B cell (primary cell): ENCODE results near the gene CD44. TPM values are rescaled to one million over a fixed set of nuclear protein-coding genes. Genes with fewer than 3 reads are reported as not detected.

Experiments used
- ATAC-seq: fragments of 200-7000 bp; cut with Tn5 transposase; one replicate; pipeline ENCODE4 v1.10.0; 2021; ENCODE audit warnings: low read depth, mild to moderate bottlenecking, moderate number of reproducible peaks, moderate library complexity
- CTCF ChIA-PET: fragments of 350-600 bp; sonication (Branson Sonifier 250); formaldehyde crosslinking; loops from one replicate; lab custom pipeline; 2021; ENCODE audit warnings: antibody characterized with exemption, inconsistent platforms; lab: Charles Lee
- POLR2A ChIA-PET: fragments of 350-600 bp; sonication (Branson Sonifier 250); formaldehyde crosslinking; loops from one replicate; lab custom pipeline; 2021; ENCODE audit warnings: antibody characterized with exemption; lab: Charles Lee
- DNase-seq: peaks from one replicate; pipeline ENCODE4 v3.0.0; 2013
- H2AFZ ChIP-seq: 2 replicates; pipeline ENCODE4 v1.6.1; 2012; ENCODE audit warnings: mild to moderate bottlenecking, low read depth, low read length; ENCODE audit not compliant: insufficient read depth, poor library complexity, severe bottlenecking
- H3K27ac ChIP-seq, 2 donors: 1 replicate in 1 of 2; 2 replicates in 1 of 2; pipeline ENCODE4 v1.5.1; 2012 to 2013; ENCODE audit warnings: low read length in 2 of 2, mild to moderate bottlenecking in 2 of 2, moderate library complexity in 1 of 2
- H3K27me3 ChIP-seq, 4 experiments: fragments of 200-600 bp in 1 of 4; sonication (generic) in 1 of 4; replicated peaks in 1 of 4; 1 replicate in 2 of 4; 2 replicates in 2 of 4; pipeline versions ENCODE4 v1.6.1 to v1.7.0; 2013 to 2016; ENCODE audit warnings: low read length in 3 of 4, mild to moderate bottlenecking in 2 of 4, mixed read lengths in 1 of 4, moderate library complexity in 1 of 4; ENCODE audit not compliant: insufficient read depth in 4 of 4, control insufficient read depth in 3 of 4; ENCODE audit errors: control extremely low read depth in 1 of 4
- H3K36me3 ChIP-seq, 2 experiments: replicated peaks in 1 of 2; 1 replicate in 1 of 2; 2 replicates in 1 of 2; pipeline versions ENCODE4 v1.6.1 to v1.7.1; 2013; ENCODE audit warnings: low read length in 1 of 2; ENCODE audit not compliant: insufficient read depth in 2 of 2, control insufficient read depth in 1 of 2; ENCODE audit errors: control extremely low read depth in 1 of 2, extremely low read depth in 1 of 2
- H3K4me1 ChIP-seq, 2 donors: fragments of 200-600 bp in 1 of 2; sonication (generic) in 1 of 2; 1 replicate in 1 of 2; 2 replicates in 1 of 2; pipeline versions ENCODE4 v1.5.1 to v1.6.1; 2013 to 2017; ENCODE audit warnings: low read length in 2 of 2; ENCODE audit not compliant: control insufficient read depth in 2 of 2, insufficient read depth in 2 of 2
- H3K4me2 ChIP-seq: replicated peaks from 2 replicates; pipeline ENCODE3; 2012; ENCODE audit warnings: mild to moderate bottlenecking, low read depth, low read length; ENCODE audit not compliant: poor library complexity, severe bottlenecking
- H3K4me3 ChIP-seq, 5 experiments: fragments of 200-600 bp in 1 of 5; sonication (generic) in 1 of 5; 1 replicate in 3 of 5; 2 replicates in 2 of 5; pipeline versions ENCODE4 v1.5.1 to v1.7.0; 2011 to 2016; ENCODE audit warnings: low read length in 4 of 5, mild to moderate bottlenecking in 4 of 5, low read depth in 2 of 5, control low read depth in 1 of 5, moderate library complexity in 1 of 5; ENCODE audit not compliant: insufficient read depth in 1 of 5; ENCODE audit errors: control extremely low read depth in 1 of 5, extremely low read depth in 1 of 5
- H3K79me2 ChIP-seq: fragments of 200-600 bp; sonication (generic); one replicate; pipeline ENCODE4 v1.6.0; 2016; ENCODE audit warnings: low read length; ENCODE audit not compliant: control insufficient read depth, insufficient read depth
- H3K9ac ChIP-seq: fragments of 200-600 bp; sonication (generic); 2 replicates; pipeline ENCODE4 v1.6.1; 2017; ENCODE audit warnings: mild to moderate bottlenecking, low read length, moderate library complexity
- H3K9me3 ChIP-seq, 3 donors: one replicate each; pipeline versions ENCODE4 v1.6.1 to v1.7.1; 2013; ENCODE audit warnings: low read length in 2 of 3; ENCODE audit not compliant: control insufficient read depth in 2 of 3, insufficient read depth in 1 of 3; ENCODE audit errors: control extremely low read depth in 1 of 3
- H4K20me1 ChIP-seq: 2 replicates; pipeline ENCODE4 v1.6.0; 2012; ENCODE audit warnings: mild to moderate bottlenecking, low read length; ENCODE audit not compliant: insufficient read depth, control insufficient read depth, poor library complexity, severe bottlenecking
- H3K27ac Mint-ChIP-seq: one replicate; pipeline ENCODE4 v1.8.0; 2021; ENCODE audit warnings: mixed read lengths
- H3K27me3 Mint-ChIP-seq: one replicate; pipeline ENCODE4 v1.8.0; 2021; ENCODE audit warnings: mixed read lengths
- H3K4me1 Mint-ChIP-seq: one replicate; pipeline ENCODE4 v1.8.0; 2021; ENCODE audit warnings: mixed read lengths
- H3K4me3 Mint-ChIP-seq: one replicate; pipeline ENCODE4 v1.8.0; 2021; ENCODE audit warnings: mixed read lengths
- H3K9me3 Mint-ChIP-seq: one replicate; pipeline ENCODE4 v1.8.0; 2022; ENCODE audit warnings: mixed read lengths; ENCODE audit not compliant: insufficient read depth
- CTCF ChIP-seq: fragments of 200-600 bp; IDR thresholded peaks from one replicate; pipeline ENCODE4 v1.8.0; 2022; ENCODE audit warnings: antibody characterized with exemption, mild to moderate bottlenecking
- EZH2 ChIP-seq: IDR thresholded peaks from 2 replicates; pipeline ENCODE4 v1.6.1; 2012; ENCODE audit warnings: borderline replicate concordance, low read depth, mild to moderate bottlenecking, moderate library complexity, low read length; ENCODE audit not compliant: insufficient read depth, poor library complexity, severe bottlenecking
- WGBS: methylation state at CpG from one replicate; pipeline ENCODE4 v1.1.5; 2013; ENCODE audit warnings: missing lambda C conversion rate; ENCODE audit not compliant: insufficient coverage; 5-methylcytosine and 5-hydroxymethylcytosine counted together
- intact Hi-C: fragments of 100-400 bp; cut with micrococcal nuclease; formaldehyde crosslinking; loops from one replicate; pipeline ENCODE4 v1.10.0; 2022
- polyA plus RNA-seq: library from polyadenylated mRNA; depleted of rRNA; stranded (reverse); fragments of >200 nt; gene quantifications from 2 replicates; pipeline ENCODE4 v1.2.3, GENCODE V29; 2012
- total RNA-seq, 2 donors: library from RNA; stranded (reverse); fragments of 120-200 nt in 1 of 2; gene quantifications; 1 replicate in 1 of 2; 2 replicates in 1 of 2; pipeline versions ENCODE4 v1.2.3 to v1.2.4, GENCODE V29; 2013 to 2022

Gene CD44
- total and polyA plus RNA-seq, 2 donors (not counting 1 experiment from before 2014, with no cell fraction given) = 261 to 896 TPM

- Histone ChIP-seq H2AFZ (peak overlapping the region; percentile 23), H3K79me2 (no peaks in the 10 kb centered on the region), H3K27me3 (no peaks in the 10 kb centered on the region), H4K20me1 (no peaks in the 10 kb centered on the region), H3K36me3 (no peaks in the 10 kb centered on the region), H3K9me3 (peaks cover 0 to 3% (median 1%) of the 10 kb centered on the region in 3 donors), H3K4me3 (no peak overlapping the region), H3K4me1 (peaks cover 6 to 11% of the 10 kb centered on the region in 2 donors), H3K4me2 (peak overlapping the region; percentile 1), H3K9ac (no peak overlapping the region), H3K27ac (no peak overlapping the region)
- CTCF ChIA-PET = interaction anchor here (0.7 to 10.1 kb wide), 50 partner anchors 8 to 651 kb away, joined by 3 to 73 read pairs (median 3); no protein-coding TSS in a partner anchor
- intact Hi-C loops = loop anchor here (1.0 to 5.0 kb wide), 5 partner anchors 154 to 312 kb away; no protein-coding TSS in a partner anchor
- WGBS = 59% methylated on average over 8 of the region's 15 CpGs
- POLR2A ChIA-PET = no interaction called here
- DNase-seq (peak; percentile 81), ATAC-seq (no peak)
- Mint-ChIP-seq H3K9me3 (no peaks in the 10 kb centered on the region), H3K4me3 (no peak overlapping the region), H3K27ac (no peak overlapping the region), H3K4me1 (peaks cover 22% of the 10 kb centered on the region), H3K27me3 (no peaks in the 10 kb centered on the region)
- no peak for TF ChIP-seq EZH2
- TF ChIP-seq CTCF = peak; percentile 90
These were observed 99.1 kb downstream of the CD44 start for GRCh38 chr11:35237860-35238715.

DNA sequence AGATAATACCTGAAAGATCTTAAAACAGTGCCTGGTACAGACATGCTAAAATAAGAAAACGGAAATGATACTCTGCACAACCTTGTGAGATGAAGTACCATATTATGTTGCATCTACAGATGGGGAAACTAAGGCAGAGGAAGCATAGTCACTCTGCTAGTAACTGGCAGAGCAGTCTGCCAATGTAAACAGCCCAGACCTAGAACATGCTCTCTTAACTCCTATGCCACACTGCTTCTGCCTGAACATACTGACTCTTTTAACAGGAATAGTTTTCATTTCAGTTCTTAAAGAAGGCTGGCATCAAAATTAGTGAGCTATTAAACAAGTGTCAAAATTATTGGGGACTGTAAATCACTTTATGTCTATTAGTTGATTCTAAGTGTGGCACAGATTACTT lies 99.9 kb downstream of the CD44 start:
- POLR2A ChIA-PET = no interaction called here
- ATAC-seq = no peak
- H3K27me3 Mint-ChIP-seq = no peaks in the 10 kb centered on the region

More for the DNA sequence above, 99.9 kb downstream of the CD44 start:
- H3K4me3 Mint-ChIP-seq = no peak overlapping the region
- no peaks in the 10 kb centered on the region for H3K79me2 ChIP-seq
- TF ChIP-seq CTCF = no peak
- peaks cover 22% of the 10 kb centered on the region for H3K4me1 Mint-ChIP-seq
- CTCF ChIA-PET = interaction anchor here (0.6 to 10.1 kb wide), 18 partner anchors 10 to 653 kb away, joined by 3 to 73 read pairs (median 3); no protein-coding TSS in a partner anchor
- H3K27ac Mint-ChIP-seq = no peak overlapping the region
- no peak overlapping the region for H3K4me3 ChIP-seq
- intact Hi-C loops = loop anchor here (1.0 to 5.0 kb wide), 5 partner anchors 153 to 313 kb away; no protein-coding TSS in a partner anchor
- peaks cover 6 to 11% of the 10 kb centered on the region in 2 donors for H3K4me1 ChIP-seq
- no peaks in the 10 kb centered on the region for H3K9me3 Mint-ChIP-seq
- no peak overlapping the region for H2AFZ ChIP-seq
- no peaks in the 10 kb centered on the region for H4K20me1 ChIP-seq
- H3K9ac ChIP-seq = no peak overlapping the region
- H3K27ac ChIP-seq = no peak overlapping the region
- no peaks in the 10 kb centered on the region for H3K9me3 ChIP-seq
- 100% methylated on average over 1 of the region's 1 CpG for WGBS
- no peaks in the 10 kb centered on the region for H3K27me3 ChIP-seq
- H3K4me2 ChIP-seq = no peak overlapping the region
- no peaks in the 10 kb centered on the region for H3K36me3 ChIP-seq
- DNase-seq = no peak
